Measurements from ENCODE around the gene IRAK4.

Gene IRAK4

DNA sequence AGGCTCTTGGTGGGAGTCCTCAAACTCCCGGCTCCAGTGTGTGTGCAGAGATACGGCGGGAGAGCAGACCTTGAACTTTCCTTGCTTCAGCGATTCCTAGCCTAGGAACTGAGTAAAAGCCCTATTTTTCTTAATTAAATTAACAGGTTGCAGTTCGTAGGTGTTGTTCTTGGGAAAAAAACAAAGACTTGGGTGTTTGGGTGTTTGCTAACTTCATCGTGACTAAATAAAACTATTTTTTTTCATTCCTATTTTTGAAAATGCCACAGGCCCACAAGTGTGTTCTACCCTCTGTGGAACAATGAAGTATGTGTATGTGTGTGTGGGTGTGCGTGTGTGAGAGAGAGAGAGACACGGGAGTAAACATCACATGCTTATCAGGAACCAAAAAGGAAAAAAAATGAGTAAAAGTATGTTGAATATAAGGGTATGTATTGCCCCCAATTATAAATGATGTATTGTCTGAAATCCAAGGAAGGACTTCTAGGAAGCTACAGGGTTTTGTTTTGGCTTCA is 77.8 kb downstream of the IRAK4 start:
- no peak for DNase-seq (ENCODE audit: low spot score)

All from D341Med (cell line).